PC-9 (cell line): ENCODE data around the gene IL17D.

Experiments used
- EZH2 ChIP-seq: fragments of 200-600 bp; sonication (generic); IDR thresholded peaks from 2 replicates; pipeline ENCODE4 v1.8.0; 2017; ENCODE audit warnings: antibody characterized with exemption, low read depth
- TF ChIP-seq, protein P1 (sequence below): fragments of 200-600 bp; sonication (generic); conservative IDR thresholded peaks from 2 replicates; pipeline ENCODE4 v1.6.1; 2017; ENCODE audit warnings: mixed run types, antibody characterized with exemption, mild to moderate bottlenecking, moderate library complexity

DNA sequence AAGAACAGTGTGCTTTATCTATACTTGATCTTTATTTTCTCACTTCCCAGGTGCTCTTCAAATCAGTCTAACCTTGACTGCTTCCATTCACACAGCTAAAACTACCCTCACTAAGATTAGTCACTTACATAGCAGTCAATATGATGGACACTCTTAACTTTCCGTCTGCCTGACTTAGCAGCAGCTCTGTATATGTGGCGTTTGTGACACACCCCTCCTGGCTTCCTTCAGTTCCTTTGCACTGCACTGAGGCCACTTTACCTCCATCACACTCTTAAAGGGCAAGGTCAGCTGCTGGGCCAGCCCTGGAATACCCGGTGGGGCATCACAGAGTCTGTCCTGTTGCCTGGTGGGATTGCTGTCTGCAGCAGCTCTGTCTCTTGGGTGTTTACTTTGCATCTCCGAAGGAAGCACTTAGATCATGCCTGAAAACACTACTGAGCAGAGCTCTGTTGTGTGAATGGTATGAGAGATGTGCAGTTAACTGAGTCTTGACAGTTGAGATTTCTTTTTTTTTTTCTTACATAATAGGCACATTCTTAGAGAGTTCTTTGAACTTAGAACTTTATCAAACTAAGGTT is 35.6 kb upstream of the IL17D start:
- TF ChIP-seq, protein P1, sequence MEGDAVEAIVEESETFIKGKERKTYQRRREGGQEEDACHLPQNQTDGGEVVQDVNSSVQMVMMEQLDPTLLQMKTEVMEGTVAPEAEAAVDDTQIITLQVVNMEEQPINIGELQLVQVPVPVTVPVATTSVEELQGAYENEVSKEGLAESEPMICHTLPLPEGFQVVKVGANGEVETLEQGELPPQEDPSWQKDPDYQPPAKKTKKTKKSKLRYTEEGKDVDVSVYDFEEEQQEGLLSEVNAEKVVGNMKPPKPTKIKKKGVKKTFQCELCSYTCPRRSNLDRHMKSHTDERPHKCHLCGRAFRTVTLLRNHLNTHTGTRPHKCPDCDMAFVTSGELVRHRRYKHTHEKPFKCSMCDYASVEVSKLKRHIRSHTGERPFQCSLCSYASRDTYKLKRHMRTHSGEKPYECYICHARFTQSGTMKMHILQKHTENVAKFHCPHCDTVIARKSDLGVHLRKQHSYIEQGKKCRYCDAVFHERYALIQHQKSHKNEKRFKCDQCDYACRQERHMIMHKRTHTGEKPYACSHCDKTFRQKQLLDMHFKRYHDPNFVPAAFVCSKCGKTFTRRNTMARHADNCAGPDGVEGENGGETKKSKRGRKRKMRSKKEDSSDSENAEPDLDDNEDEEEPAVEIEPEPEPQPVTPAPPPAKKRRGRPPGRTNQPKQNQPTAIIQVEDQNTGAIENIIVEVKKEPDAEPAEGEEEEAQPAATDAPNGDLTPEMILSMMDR: no peak
- no peak for TF ChIP-seq EZH2
